Keratinocyte (primary cell): ENCODE measurements around the gene GAP43.

Source experiments
- CTCF ChIP-seq, 3 experiments: IDR thresholded peaks in 1 of 3; conservative IDR thresholded peaks in 1 of 3; optimal IDR thresholded peaks in 1 of 3; 2 replicates in 2 of 3; 3 replicates in 1 of 3; pipeline versions ENCODE3 to v1.5.1; 2011; ENCODE audit warnings: low read length in 3 of 3, mild to moderate bottlenecking in 3 of 3, moderate library complexity in 2 of 3, control low read depth in 1 of 3, inconsistent platforms in 1 of 3; ENCODE audit not compliant: insufficient read depth in 2 of 3; ENCODE audit errors: extremely low read depth in 1 of 3
- EZH2 ChIP-seq: IDR thresholded peaks from one replicate; pipeline ENCODE4 v1.6.1; 2012; ENCODE audit warnings: inconsistent platforms, mild to moderate bottlenecking, low read length, moderate library complexity

- TF ChIP-seq CTCF (optimal IDR thresholded peaks at IDR 0.05 in 1 of 3, IDR thresholded peaks at IDR 0.05 in 1 of 3, conservative IDR thresholded peaks at IDR 0.05 in 1 of 3; ENCODE audit: extremely low read depth in 1 of 3, insufficient read depth in 2 of 3, low read length in 3 of 3) (no peak), EZH2 (no peak)
These were observed 7.5 kb downstream of the GAP43 start for GRCh38 chr3:115630850-115631249.
